Natural killer cell (primary cell): ENCODE results near the gene PTPN7. TPM values are rescaled to one million over a fixed set of nuclear protein-coding genes. Genes with fewer than 3 reads are reported as not detected.
A peak's percentile ranks its signal among the peaks of the same experiment; 100 is the strongest.

Experiments used
- ATAC-seq, 3 donors: fragments of 150-1000 bp in 2 of 3; fragments of 200-7000 bp in 1 of 3; cut with Tn5 transposase; 1 replicate in 1 of 3; 2 replicates in 2 of 3; pipeline ENCODE4 v1.10.0; 2021; ENCODE audit warnings: mild to moderate bottlenecking in 2 of 3, moderate library complexity in 2 of 3
- DNase-seq, 2 donors: peaks; one replicate each; pipeline versions ENCODE4 v3.0.0 to v3.0.0-alpha.2; 2013 to 2021; ENCODE audit warnings: mixed read lengths in 1 of 2
- H3K27ac ChIP-seq: one replicate; pipeline ENCODE4 v1.5.1; 2013; ENCODE audit warnings: mild to moderate bottlenecking, low read length
- H3K27me3 ChIP-seq: one replicate; pipeline ENCODE4 v1.6.1; 2013; ENCODE audit warnings: low read length; ENCODE audit not compliant: control insufficient read depth, insufficient read depth
- H3K36me3 ChIP-seq: one replicate; pipeline ENCODE4 v1.6.1; 2013; ENCODE audit warnings: low read length; ENCODE audit not compliant: control insufficient read depth, insufficient read depth
- H3K4me1 ChIP-seq: one replicate; pipeline ENCODE4 v1.6.1; 2013; ENCODE audit warnings: low read length; ENCODE audit not compliant: control insufficient read depth, insufficient read depth
- H3K4me3 ChIP-seq: one replicate; pipeline ENCODE4 v1.5.1; 2013; ENCODE audit warnings: low read length
- H3K9me3 ChIP-seq: one replicate; pipeline ENCODE4 v1.6.1; 2013; ENCODE audit warnings: low read length; ENCODE audit not compliant: control insufficient read depth, insufficient read depth
- H3K27ac Mint-ChIP-seq, 2 donors: one replicate each; pipeline ENCODE4 v1.8.0; 2022; ENCODE audit warnings: mild to moderate bottlenecking in 2 of 2, mixed read lengths in 2 of 2, moderate library complexity in 1 of 2
- H3K27me3 Mint-ChIP-seq, 2 donors: one replicate each; pipeline ENCODE4 v1.8.0; 2022; ENCODE audit warnings: low read depth in 2 of 2, mixed read lengths in 2 of 2
- H3K36me3 Mint-ChIP-seq: one replicate; pipeline ENCODE4 v1.8.0; 2022; ENCODE audit warnings: mixed read lengths
- H3K4me1 Mint-ChIP-seq, 2 donors: one replicate each; pipeline ENCODE4 v1.8.0; 2022; ENCODE audit warnings: mixed read lengths in 2 of 2
- H3K4me3 Mint-ChIP-seq: one replicate; pipeline ENCODE4 v1.8.0; 2022; ENCODE audit warnings: mild to moderate bottlenecking, moderate library complexity, mixed read lengths
- H3K9me3 Mint-ChIP-seq, 2 donors: one replicate each; pipeline ENCODE4 v1.8.0; 2022; ENCODE audit warnings: mixed read lengths in 2 of 2
- WGBS: methylation state at CpG from one replicate; pipeline ENCODE4 v1.1.7; 2013; ENCODE audit warnings: missing lambda C conversion rate; ENCODE audit not compliant: insufficient coverage; 5-methylcytosine and 5-hydroxymethylcytosine counted together
- intact Hi-C: fragments of 100-400 bp; cut with micrococcal nuclease; formaldehyde crosslinking; loops from one replicate; pipeline ENCODE4 v1.14.2; 2022
- total RNA-seq, 4 donors: library from RNA; stranded (reverse); fragments of 120-200 nt in 1 of 4; gene quantifications; one replicate each; pipeline versions ENCODE4 v1.2.3 to v1.2.4, GENCODE V29; 2013 to 2022
- TF ChIP-seq, protein P1 (sequence below): fragments of 200-600 bp; IDR thresholded peaks from one replicate; pipeline ENCODE4 v1.8.0; 2022; ENCODE audit warnings: antibody characterized with exemption

Gene PTPN7
- total RNA-seq, 3 donors from 2014 or later (not counting 1 experiment from before 2014, with no cell fraction given) = 144 to 241 (median 196) TPM

DNA sequence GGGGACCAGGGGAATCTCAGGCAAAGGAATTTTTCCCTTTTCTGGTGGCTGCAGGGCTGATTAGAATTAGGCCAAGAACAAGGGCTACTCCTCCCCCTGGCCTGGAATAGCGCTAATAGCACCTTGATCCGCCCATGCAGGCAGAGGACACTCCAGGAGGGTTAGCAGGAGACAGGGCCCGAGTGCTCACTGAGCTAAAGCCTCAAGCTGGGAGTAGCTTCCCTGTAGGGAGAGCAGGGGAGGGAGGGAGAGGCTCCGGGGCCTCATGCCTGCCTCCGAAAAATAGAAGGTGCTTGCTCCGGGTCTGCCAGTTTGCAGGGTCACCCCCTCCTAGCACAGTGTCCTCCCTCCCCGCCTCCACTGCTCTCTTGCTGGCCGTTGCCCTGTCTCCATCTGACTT lies 3.8 kb downstream of the PTPN7 start:
- 90% methylated on average over 8 of the region's 8 CpGs for WGBS
- Histone ChIP-seq H3K27ac (no peak overlapping the region), H3K4me3 (no peak overlapping the region), H3K4me1 (peaks cover 61% of the 10 kb centered on the region), H3K27me3 (no peaks in the 10 kb centered on the region), H3K36me3 (peaks cover 60% of the 10 kb centered on the region), H3K9me3 (no peaks in the 10 kb centered on the region)
- H3K4me3 Mint-ChIP-seq = no peak overlapping the region
- H3K27me3 Mint-ChIP-seq = no peaks in the 10 kb centered on the region
- H3K9me3 Mint-ChIP-seq = no peaks in the 10 kb centered on the region
- peaks cover 8% of the 10 kb centered on the region for H3K36me3 Mint-ChIP-seq
- no peak for DNase-seq
- TF ChIP-seq, protein P1, sequence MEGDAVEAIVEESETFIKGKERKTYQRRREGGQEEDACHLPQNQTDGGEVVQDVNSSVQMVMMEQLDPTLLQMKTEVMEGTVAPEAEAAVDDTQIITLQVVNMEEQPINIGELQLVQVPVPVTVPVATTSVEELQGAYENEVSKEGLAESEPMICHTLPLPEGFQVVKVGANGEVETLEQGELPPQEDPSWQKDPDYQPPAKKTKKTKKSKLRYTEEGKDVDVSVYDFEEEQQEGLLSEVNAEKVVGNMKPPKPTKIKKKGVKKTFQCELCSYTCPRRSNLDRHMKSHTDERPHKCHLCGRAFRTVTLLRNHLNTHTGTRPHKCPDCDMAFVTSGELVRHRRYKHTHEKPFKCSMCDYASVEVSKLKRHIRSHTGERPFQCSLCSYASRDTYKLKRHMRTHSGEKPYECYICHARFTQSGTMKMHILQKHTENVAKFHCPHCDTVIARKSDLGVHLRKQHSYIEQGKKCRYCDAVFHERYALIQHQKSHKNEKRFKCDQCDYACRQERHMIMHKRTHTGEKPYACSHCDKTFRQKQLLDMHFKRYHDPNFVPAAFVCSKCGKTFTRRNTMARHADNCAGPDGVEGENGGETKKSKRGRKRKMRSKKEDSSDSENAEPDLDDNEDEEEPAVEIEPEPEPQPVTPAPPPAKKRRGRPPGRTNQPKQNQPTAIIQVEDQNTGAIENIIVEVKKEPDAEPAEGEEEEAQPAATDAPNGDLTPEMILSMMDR = no peak
- H3K27ac Mint-ChIP-seq = peak overlapping the region in 1 of 2 donors; percentile 51
- ATAC-seq = no peak
- intact Hi-C loops = no loop called here
- peaks cover 56% of the 10 kb centered on the region in 2 donors for H3K4me1 Mint-ChIP-seq

DNA sequence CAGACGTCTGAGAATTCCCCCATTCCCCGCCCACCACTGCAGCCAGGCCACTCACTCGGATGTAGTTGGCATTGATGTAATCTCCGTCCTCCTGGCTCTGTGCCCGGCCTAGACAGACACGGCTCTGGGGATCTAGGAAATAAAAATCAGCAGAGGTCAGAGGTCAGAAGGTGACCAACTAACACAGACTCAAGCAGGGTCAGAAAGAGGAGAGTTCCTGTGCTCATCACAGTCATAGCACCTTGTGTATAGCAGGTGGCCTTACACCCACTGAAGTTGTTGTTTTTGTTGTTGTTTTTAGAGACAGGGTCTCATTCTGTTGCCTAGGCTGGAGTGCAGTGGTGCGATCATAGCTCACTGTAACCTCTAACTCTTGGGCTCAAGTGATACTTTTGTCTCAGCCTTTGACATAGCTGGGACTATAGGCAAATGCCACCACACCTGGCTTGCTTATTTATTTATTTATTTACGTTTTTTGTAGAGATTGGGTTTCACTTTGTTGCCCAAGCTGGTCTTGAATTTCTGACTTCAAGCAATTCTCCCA lies 4.9 kb downstream of the PTPN7 start:
- no peaks in the 10 kb centered on the region for H3K27me3 Mint-ChIP-seq
- H3K27me3 ChIP-seq = no peaks in the 10 kb centered on the region
- DNase-seq (peak in 1 of 2 donors; percentile 42), ATAC-seq (no peak)
- H3K4me1 Mint-ChIP-seq = peaks cover 54 to 56% of the 10 kb centered on the region in 2 donors
- no peak overlapping the region for H3K27ac ChIP-seq
- no peaks in the 10 kb centered on the region for H3K9me3 Mint-ChIP-seq
- H3K36me3 Mint-ChIP-seq = peaks cover 18% of the 10 kb centered on the region
- peak overlapping the region; percentile 1 for H3K4me3 Mint-ChIP-seq
- WGBS = 80% methylated on average over 8 of the region's 8 CpGs
- peak overlapping the region; percentile 15 to 51 for H3K27ac Mint-ChIP-seq
- peaks cover 51% of the 10 kb centered on the region for H3K4me1 ChIP-seq
- no peaks in the 10 kb centered on the region for H3K9me3 ChIP-seq
- no peak overlapping the region for H3K4me3 ChIP-seq
- intact Hi-C loops = no loop called here
- peaks cover 70% of the 10 kb centered on the region for H3K36me3 ChIP-seq
- TF ChIP-seq, protein P1 = no peak

DNA sequence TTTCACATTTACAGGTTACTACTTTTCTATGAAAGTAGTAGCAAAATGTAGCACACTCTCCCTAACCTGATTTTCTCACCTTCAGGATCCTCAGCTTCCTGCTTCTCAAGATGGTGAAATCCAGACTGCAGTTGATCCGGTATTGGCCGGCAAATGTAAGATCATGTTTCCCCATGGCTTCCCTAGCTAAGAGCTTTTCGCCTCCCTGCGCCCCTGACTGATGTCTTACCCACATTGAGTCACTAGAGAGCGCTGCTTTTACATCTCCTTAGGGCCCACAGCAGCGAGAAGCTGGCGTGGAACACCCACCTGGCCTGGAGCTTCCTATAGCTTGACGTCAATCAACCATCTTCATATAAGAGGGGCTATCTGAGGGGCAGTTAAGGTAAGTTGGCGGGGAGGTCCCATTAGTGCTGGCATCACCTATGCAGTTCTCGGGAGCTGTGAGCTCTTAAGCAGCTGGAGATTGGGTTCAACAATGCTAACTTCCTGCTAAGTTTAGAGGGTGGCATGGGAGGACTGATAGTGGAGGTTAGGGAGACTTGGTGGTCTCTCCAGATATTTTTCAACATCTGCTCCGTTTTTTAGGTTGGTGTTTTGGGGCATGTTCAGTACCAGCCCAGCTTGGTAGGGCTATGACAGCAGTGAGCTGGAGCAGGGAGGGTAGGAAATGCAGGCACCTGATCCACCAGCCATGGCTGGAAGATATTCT lies 5.5 kb downstream of the PTPN7 start:
- Mint-ChIP-seq H3K27me3 (no peaks in the 10 kb centered on the region), H3K27ac (peak overlapping the region; percentile 51 to 71), H3K4me1 (peaks cover 49 to 53% of the 10 kb centered on the region in 2 donors), H3K36me3 (peaks cover 18% of the 10 kb centered on the region), H3K9me3 (no peaks in the 10 kb centered on the region), H3K4me3 (no peak overlapping the region)
- WGBS = 64% methylated on average over 10 of the region's 11 CpGs
- H3K27ac ChIP-seq = no peak overlapping the region
- peaks cover 76% of the 10 kb centered on the region for H3K36me3 ChIP-seq
- H3K27me3 ChIP-seq = no peaks in the 10 kb centered on the region
- DNase-seq (peak in 1 of 2 donors; percentile 80), ATAC-seq (peak; percentile 63 to 72 (median 64))
- no peak overlapping the region for H3K4me3 ChIP-seq
- intact Hi-C loops = no loop called here
- TF ChIP-seq, protein P1 = peak; percentile 44
- no peaks in the 10 kb centered on the region for H3K9me3 ChIP-seq
- H3K4me1 ChIP-seq = peaks cover 44% of the 10 kb centered on the region
